Mesothelial cell of epicardium (in vitro differentiated cells): ENCODE results near the gene NPHP1. TPM values are rescaled to one million over a fixed set of nuclear protein-coding genes. Genes with fewer than 3 reads are reported as not detected.
"Not testable (repeated sequence)": the region's sequence is repeated elsewhere in the genome, so short reads cannot be mapped to it uniquely, and the experiment has no call there.

Experiments
- DNase-seq, 2 experiments: peaks; one replicate each; pipeline ENCODE4 v3.0.0; 2021; ENCODE audit warnings: low spot score in 2 of 2; ENCODE audit not compliant: unreplicated experiment in 2 of 2
- H3K27ac Mint-ChIP-seq: 2 replicates; pipeline ENCODE4 v1.8.0; 2021; ENCODE audit warnings: mixed read lengths
- H3K27me3 Mint-ChIP-seq: 2 replicates; pipeline ENCODE4 v1.8.0; 2021; ENCODE audit warnings: low read depth, mixed read lengths
- H3K36me3 Mint-ChIP-seq: 2 replicates; pipeline ENCODE4 v1.8.0; 2021; ENCODE audit warnings: mixed read lengths
- H3K4me1 Mint-ChIP-seq: 2 replicates; pipeline ENCODE4 v1.8.0; 2021; ENCODE audit warnings: mixed read lengths
- H3K4me3 Mint-ChIP-seq: 2 replicates; pipeline ENCODE4 v1.8.0; 2021; ENCODE audit warnings: mild to moderate bottlenecking, moderate library complexity, mixed read lengths
- H3K9me3 Mint-ChIP-seq: 2 replicates; pipeline ENCODE4 v1.8.0; 2021; ENCODE audit warnings: mixed read lengths
- total RNA-seq: library from RNA; stranded (reverse); gene quantifications from 3 replicates; pipeline ENCODE4 v1.2.1, GENCODE V29; 2021
- TF ChIP-seq, protein P1 (sequence below): fragments of 200-600 bp; sonication (generic); IDR thresholded peaks from one replicate; pipeline ENCODE4 v1.5.0; 2021; ENCODE audit warnings: antibody characterized with exemption; ENCODE audit not compliant: unreplicated experiment

Gene NPHP1
- total RNA-seq, 1 donor from 2014 or later = 5.1 TPM

DNA sequence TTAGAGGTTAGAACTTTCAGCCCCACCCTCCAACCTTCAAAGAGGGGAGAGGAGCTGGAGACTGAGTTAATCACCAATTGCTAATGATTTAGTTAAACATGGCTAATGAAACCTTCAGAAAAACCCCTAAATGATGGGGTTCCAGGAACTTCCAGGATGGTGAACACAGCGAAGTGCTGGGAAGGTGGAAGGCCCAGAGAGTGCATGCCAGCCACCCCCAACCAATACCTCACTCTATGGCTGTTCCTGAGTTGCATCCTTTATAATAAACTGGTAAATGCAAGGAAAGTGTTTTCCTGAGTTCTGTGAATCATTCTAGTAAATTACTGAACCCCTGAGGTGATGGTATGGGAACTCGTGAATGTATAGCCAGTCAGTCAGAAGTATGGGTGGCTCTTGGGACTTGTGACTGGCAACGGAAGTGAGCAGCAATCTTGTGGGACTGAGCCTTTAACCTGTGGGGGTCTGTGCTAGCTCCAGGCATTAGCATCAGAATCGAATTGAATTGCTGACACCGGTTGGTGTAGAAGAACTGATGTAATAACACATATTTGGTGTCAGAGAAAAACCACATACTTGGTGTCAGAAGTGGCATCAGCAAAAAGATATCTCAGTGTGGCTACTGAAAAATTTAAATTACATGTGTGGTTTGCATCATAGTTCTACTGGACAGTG lies 37.4 kb downstream of the NPHP1 start:
- no peak overlapping the region for H3K4me3 Mint-ChIP-seq
- no peak for DNase-seq
- no peaks in the 10 kb centered on the region for H3K36me3 Mint-ChIP-seq
- TF ChIP-seq, protein P1, sequence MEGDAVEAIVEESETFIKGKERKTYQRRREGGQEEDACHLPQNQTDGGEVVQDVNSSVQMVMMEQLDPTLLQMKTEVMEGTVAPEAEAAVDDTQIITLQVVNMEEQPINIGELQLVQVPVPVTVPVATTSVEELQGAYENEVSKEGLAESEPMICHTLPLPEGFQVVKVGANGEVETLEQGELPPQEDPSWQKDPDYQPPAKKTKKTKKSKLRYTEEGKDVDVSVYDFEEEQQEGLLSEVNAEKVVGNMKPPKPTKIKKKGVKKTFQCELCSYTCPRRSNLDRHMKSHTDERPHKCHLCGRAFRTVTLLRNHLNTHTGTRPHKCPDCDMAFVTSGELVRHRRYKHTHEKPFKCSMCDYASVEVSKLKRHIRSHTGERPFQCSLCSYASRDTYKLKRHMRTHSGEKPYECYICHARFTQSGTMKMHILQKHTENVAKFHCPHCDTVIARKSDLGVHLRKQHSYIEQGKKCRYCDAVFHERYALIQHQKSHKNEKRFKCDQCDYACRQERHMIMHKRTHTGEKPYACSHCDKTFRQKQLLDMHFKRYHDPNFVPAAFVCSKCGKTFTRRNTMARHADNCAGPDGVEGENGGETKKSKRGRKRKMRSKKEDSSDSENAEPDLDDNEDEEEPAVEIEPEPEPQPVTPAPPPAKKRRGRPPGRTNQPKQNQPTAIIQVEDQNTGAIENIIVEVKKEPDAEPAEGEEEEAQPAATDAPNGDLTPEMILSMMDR = no peak
- no peaks in the 10 kb centered on the region for H3K9me3 Mint-ChIP-seq
- no peak overlapping the region for H3K27ac Mint-ChIP-seq
- H3K27me3 Mint-ChIP-seq = no peaks in the 10 kb centered on the region
- H3K4me1 Mint-ChIP-seq = no peaks in the 10 kb centered on the region

DNA sequence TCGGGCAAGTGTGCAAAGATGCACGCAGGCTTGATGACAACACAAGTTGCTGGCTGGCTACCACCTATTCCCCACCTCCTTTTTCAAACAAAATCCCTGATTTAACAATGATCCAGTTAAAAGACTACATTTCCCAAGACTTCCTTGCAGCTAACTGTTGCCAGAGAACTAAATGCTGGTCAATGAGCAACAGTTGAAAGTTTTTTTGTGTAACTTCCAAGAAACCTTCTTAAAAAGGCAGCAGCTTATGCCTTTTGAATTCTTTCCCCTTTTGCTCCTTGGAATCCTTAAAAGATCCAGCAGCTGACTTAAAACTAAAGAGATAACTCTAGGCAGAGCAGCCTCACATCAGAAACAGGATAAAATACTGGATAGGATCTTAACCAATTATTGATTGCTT lies 38.5 kb downstream of the NPHP1 start:
- DNase-seq = no peak
- no peak overlapping the region for H3K4me3 Mint-ChIP-seq
- no peaks in the 10 kb centered on the region for H3K4me1 Mint-ChIP-seq
- TF ChIP-seq, protein P1 = no peak
- no peaks in the 10 kb centered on the region for H3K27me3 Mint-ChIP-seq
- H3K36me3 Mint-ChIP-seq = no peaks in the 10 kb centered on the region
- H3K9me3 Mint-ChIP-seq = no peaks in the 10 kb centered on the region
- H3K27ac Mint-ChIP-seq = no peak overlapping the region

DNA sequence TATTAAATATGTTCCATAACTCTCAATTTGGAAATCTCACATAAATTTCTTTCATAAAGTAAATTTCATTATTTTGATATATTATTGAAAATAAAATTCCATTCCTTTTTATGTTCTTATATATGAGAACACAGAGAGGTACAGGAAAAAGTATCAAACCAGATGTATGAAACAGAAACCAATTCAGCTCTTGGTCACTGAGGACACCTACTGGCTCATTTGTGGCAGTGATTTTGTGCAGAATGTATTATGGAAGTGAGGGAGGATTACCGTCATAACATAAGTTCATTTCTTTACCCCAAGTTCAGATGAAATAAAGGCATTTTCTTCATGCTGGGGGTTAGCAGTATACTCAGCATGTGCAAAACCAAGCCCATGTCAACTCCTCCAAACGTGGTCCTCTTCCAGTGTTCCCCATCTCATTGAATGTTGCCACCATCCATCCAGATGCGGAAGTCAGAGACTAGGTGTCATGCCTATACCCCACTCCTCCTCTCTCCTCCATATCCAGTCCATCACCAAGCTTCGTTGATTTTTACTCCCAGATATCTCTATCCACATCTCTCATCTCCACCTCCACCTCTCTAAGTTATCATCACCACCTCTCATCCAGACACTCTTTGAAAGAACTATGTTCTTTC lies 47.5 kb downstream of the NPHP1 start:
- Mint-ChIP-seq H3K36me3 (peaks cover 12% of the 10 kb centered on the region), H3K27ac (no peak overlapping the region), H3K9me3 (peaks cover 16% of the 10 kb centered on the region), H3K4me3 (no peak overlapping the region), H3K27me3 (no peaks in the 10 kb centered on the region), H3K4me1 (no peaks in the 10 kb centered on the region)
- TF ChIP-seq, protein P1 = peak; percentile 63
- no peak for DNase-seq

DNA sequence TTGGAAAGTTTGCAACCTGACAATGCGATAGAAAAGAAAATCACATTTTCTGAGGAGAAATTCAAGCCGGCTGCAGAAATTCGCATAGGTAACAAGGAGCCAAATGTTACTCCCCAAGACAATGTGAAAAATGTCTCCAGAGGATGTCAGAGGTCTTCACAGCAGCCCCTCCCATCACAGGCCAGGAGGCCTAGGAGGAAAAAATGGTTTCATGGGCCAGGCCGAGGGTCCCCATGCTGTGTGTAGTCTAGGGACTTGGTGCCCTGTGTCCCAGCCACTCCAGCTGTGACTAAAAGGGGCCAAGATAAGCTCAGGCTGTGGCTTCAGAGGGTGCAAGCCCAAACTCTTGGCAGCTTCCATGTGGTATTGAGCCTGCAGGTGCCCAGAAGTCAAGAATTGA lies 50.0 kb downstream of the NPHP1 start:
- not testable (repeated sequence) for H3K4me3 Mint-ChIP-seq, DNase-seq, H3K27me3 Mint-ChIP-seq, H3K4me1 Mint-ChIP-seq, H3K27ac Mint-ChIP-seq
- H3K36me3 Mint-ChIP-seq = peaks cover 12% of the 10 kb centered on the region
- peaks cover 16% of the 10 kb centered on the region for H3K9me3 Mint-ChIP-seq

DNA sequence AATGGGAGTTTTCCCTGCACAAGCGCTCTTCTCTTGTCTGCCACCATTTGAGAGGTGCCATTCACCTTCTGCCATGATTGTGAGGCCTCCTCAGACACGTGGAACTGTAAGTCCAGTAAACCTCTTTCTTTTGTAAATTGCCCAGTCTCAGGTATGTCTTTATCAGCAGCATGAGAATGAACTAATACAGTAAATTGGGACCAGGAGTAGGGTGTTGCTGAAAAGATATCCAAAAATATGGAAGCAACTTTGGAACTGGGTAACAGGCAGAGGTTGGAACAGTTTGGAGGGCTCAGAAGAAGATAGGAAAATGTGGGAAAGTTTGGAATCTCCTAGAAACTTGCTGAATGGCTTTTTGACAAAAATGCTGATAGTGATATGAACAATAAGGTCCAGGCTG lies 50.6 kb downstream of the NPHP1 start:
- H3K27ac Mint-ChIP-seq, H3K4me3 Mint-ChIP-seq, H3K4me1 Mint-ChIP-seq, H3K27me3 Mint-ChIP-seq, DNase-seq: not testable (repeated sequence)
- Mint-ChIP-seq H3K9me3 (peaks cover 16% of the 10 kb centered on the region), H3K36me3 (peaks cover 12% of the 10 kb centered on the region)

DNA sequence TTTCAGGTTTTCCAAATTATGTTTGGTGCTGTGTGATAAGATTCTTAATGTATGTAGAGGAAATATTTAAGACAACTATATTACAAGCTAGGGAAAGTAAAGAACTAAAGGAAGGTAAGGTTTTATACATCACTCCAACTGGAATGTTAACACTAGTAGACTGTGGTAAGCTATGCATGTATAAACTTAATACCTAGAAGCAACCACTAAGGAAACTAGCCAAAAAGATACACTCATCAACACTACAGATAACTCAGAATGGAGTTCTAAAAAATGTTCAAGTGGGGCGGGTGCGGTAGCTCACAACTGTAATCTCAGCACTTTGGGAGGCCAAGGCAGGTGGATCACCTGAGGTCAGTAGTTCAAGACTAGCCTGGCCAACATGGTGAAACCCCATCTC lies 51.4 kb downstream of the NPHP1 start:
- Mint-ChIP-seq H3K9me3 (peaks cover 16% of the 10 kb centered on the region), H3K4me3 (no peak overlapping the region)

More for the DNA sequence above, 51.4 kb downstream of the NPHP1 start:
- H3K27ac Mint-ChIP-seq = no peak overlapping the region
- H3K27me3 Mint-ChIP-seq = no peaks in the 10 kb centered on the region
- TF ChIP-seq, protein P1 = no peak
- peaks cover 4% of the 10 kb centered on the region for H3K4me1 Mint-ChIP-seq
- H3K36me3 Mint-ChIP-seq = peaks cover 12% of the 10 kb centered on the region
- no peak for DNase-seq
